GM21529 (cell line): ENCODE results near the gene FYTTD1.
A peak's percentile ranks its signal among the peaks of the same experiment; 100 is the strongest.

Experiments
- ATAC-seq: cut with Tn5 transposase; IDR thresholded peaks from one replicate; pipeline ENCODE4 v1.9.1; 2021; ENCODE audit not compliant: unreplicated experiment

The FYTTD1 gene

DNA sequence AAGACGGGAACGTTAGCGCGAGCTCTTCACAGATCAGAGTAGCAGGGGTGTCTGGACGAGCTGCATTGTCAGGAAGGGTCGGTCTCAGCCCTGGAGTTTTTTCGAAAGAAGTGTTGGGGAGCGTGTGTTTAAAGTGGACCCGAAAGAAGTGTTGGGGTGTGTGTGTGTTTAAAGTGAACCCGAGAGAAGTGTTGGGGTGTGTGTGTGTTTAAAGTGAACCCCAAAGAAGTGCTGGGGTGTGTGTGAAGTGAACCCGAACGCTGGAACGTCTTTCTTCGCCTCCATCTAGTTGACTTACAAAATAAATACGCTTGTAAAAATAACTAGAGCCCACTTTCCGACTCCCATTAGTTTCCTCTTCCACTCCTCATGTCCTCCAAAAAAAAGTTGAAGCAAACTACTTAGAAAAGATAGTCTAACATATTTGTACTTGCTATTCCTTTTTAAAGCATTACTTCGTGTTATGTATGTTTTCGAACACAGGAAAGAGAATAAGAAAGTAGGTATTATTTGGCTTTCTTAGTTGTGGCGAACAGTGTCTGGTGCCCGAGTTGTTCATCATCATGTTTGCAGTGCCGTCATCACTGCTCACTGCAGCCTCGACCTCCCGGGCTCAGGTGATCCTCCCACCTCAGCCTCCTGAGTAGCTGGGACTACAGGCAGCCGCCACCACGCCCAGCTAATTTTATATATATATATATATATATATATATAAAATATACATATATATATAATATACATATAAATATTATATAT lies 42.4 kb downstream of the FYTTD1 start:
- peak; percentile 27 for ATAC-seq

DNA sequence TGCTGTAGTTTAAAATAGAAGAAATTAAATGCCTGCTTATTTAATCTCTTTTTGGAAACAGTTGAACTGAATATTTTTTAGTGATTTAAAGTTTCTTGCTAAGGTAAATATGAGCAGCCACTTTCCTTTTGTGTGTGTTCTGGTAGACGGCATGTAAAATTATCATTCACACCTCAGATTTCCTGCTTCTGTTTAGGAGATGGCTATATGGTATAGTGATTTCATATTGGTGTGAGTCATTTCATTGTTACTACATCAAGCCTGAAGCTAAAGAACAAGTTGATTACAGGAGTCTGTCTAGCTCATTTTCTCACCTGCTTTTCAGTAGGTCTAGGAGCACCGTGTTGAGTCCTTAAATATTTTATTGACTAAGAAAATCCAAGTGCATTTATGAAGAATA lies 43.6 kb downstream of the FYTTD1 start:
- peak; percentile 31 for ATAC-seq

DNA sequence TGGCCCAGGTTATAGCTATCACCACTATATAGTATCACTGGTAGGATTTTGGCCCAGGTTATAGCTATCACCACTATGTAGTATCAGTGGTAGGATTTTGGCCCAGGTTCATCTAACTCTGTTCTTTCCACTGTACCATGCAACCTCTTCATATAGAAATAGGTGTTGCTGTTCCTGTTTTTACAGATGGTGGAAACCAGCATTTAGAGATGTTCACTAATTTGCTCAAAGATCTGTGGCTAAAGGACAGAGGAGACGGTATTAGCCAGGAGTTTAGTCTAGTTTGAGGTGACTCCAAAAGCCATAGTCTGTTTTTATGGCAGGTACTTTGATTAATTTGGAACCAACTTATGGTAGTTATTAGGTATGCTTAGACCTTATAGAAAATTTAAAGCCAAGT lies 44.4 kb downstream of the FYTTD1 start:
- ATAC-seq, result no peak

DNA sequence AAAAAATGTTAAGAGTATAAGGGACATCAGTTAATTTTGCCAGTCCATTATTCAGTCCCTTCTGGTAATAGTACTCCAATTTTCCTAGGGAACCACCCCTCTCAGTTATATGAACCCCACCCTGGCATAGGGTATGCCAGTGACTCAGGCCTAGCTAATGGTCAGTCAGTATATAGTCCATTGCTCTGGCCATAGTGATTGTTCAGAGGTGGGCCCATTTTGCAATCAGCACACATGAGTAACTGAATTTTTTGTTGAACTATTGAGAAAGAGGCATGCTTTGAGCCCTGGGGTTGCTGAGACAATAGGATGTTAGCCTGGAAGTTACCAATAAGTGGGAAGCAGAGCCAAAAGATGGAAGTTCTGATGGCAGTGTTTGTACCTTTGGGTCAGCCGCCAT lies 45.5 kb downstream of the FYTTD1 start:
- ATAC-seq, result no peak

DNA sequence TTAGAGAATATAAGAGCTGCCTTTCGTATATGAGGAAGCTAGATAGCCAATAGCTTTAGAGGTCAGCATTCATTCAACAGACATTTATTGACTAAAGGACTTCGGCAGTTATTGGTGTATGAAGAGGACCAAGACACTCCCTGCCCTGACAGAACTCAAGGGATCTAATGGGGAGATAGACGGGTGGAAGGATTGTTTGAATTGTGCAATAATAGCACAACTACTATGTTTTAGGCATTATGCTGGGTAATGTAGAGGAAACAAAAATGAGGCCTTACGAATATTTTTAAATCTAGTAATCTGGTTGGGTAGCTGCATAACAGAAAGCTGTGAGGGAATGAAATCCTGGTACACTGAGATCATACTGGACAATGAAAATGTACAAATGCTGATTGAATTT lies 46.4 kb downstream of the FYTTD1 start:
- no peak for ATAC-seq

DNA sequence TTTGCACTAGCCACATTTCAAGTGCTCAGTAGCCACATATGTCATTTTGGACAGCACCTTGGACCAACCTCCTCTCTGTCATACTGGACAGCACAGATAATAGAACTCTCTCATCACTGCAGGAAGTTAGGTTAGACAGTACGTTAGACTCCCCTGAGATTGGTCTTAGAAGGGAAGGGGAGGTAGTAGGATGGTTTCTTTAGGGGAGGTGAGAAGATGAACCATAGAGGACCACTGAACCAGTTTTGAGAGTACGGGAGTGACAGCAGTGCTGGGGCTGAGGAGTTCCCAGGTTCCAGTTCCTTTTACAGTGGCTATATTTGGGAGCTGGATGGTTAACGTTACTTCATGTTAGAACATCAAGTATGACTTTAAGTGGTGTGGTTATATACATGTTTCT lies 49.2 kb downstream of the FYTTD1 start:
- ATAC-seq, result peak; percentile 62

DNA sequence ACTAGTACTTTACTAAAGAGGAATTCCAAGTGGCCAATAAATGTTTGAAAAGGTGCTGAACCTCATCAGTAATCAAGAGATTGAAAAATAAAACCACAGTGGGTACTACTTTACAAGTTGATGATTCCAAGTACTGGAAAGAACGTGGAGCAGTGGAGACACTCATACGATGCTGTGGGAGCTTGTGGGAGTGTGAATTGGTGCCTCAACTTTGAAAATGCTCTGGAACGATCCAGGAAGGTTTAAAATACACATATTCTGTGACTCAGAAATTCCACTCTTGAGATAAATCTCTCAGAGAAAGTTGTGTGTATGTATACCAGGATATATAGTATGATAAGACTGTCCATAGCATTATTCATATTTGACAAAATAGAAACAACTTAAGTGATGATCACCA lies 50.7 kb downstream of the FYTTD1 start:
- ATAC-seq, result no peak

DNA sequence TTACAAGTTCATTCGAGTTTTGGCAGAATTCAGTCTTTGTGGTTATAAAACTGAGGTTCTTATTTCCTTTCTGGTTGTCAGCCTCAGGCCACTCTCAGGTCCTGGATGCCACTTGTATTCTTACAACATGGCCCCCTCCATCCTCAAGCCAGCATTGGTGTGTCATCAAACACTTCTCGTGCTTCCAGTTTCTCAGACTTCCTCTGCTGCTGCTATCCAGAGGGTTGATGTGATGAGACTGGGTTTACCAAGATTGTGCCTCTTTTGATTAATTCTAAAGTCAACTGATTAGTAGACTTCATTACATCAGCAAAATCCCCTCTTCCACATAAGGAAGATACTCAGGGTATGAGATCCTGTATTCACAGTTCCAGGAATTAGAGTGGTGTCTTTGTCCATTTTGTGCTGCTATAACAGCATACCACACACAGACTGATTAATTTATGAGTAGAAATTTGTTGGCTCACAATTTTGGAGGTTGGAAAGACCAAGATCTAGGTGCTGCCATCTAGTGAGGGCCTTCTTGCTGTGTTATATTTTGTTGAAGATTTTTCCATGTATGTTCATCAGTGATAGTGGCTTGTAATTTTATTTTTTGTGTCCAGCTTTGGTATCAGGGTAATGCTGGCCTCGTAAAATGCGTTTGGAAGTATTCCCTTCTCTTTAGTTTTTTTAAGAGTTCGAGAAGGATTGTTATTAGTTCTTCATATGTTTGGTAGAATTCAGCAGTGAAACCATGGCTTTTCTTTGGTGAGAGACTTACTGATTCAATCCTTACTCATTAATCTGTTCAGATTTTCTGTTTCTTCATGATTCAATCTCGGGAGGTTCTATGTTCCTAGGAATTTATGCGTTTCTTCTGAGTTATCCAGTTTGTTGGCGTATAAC lies 52.5 kb downstream of the FYTTD1 start:
- no peak for ATAC-seq

DNA sequence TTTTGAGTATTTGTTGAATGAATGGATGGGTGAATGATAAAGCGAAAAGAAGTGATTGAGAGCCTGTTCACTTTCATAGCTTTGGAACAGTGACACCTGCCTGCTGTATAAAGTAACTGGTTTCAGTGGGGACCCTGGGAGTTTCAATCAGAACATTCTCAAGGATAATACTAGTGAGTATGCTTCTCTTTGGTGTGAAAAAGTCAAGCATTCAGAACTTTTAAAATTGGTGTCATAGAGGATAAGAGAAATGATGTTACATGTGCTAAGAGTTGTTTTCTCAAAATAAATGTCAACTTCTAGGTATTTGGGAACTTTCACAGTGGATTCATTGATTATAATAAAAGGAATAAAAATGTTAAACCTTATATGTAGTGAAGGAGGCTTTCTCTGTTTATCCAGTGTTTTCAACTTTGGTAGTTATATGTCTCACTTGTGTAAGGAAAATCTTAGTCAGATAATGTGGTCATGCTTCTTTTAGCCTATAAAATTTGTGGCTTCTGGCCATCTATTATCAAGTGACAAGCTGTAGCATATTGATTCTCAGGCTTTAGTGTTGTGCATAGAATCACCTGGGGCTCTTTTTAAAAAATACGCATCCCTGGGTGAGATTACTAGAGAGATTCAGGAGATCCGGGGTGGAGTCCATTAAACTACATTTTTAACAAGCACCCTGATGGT lies 53.2 kb downstream of the FYTTD1 start:
- ATAC-seq, result no peak

DNA sequence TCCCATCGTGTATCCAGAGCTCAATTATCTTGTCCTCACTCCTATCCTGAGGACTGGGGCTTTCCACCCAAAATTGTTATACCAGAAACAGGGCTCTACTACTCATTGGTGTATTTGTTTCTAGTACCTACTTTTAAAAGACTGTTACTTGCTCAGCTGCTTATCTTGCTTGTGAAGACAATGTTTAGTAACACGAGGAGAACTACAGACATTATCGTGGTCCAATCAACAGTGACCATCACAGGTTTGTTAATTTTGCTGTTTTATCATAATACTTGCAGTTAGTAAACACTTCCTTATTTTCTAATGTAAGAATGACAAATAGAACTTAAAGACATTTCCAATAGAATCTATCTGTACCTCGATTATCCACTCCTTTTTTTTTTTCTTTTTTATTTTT lies 54.8 kb downstream of the FYTTD1 start:
- no peak for ATAC-seq

DNA sequence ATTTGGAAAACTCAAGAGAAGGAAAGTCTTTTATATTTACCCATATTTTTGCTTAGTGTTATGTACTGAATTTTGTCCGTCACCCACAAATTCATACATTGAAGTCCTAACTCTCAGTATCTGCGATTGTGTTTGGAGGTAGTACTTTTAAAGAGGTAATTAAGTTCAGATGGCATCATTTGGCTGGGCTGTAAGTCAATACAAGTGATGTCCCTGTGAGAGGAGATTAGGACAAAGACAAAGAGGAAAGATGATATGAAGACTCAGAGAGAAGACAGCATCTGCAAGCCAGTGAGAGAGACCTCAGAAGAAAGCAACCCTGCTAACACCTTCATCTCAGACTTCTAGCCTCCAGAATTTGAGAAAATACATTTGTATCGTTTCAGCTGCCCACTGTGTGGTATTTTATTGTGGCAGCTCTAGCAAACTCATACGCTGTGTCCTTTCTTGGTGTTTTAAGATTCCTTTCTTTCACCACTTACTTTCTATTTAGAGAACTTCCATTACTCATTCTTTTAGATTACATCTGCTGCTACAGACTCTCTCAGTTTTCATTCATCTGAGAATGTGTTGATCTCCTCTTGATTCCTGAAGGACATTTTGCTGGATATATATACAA lies 58.4 kb downstream of the FYTTD1 start:
- no peak for ATAC-seq

DNA sequence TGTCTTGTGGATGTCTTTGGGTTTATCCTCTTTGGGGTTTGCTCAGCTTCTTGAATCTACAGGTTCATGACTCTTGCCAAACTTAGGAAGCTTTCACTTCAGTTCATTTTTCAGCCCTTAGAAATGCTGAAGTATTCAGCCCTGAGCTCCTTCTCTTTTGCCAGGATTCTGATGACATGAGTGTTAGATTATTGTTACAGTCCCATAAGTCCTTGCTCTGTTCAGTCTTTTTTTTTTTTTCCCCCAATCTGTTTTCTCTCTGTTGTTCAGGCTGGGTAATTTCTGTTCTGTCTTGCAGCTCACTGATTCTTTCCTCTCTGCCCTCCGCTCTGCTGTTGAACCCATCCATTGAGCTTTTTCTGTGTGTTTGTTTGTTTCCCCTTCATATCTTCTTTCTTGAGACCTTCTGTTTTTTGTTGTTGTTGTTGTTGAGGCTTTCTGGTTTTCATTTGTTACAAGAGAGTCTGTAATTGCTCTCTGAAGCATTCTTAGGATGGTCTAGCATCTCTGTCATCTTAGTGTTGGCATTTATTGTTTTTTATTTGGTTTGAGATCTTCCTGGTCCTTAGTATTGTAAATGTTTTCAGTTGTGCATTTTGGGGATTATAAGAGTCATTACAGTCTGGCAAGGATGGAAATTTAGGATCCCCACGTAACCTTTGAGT lies 59.8 kb downstream of the FYTTD1 start:
- ATAC-seq, result no peak

DNA sequence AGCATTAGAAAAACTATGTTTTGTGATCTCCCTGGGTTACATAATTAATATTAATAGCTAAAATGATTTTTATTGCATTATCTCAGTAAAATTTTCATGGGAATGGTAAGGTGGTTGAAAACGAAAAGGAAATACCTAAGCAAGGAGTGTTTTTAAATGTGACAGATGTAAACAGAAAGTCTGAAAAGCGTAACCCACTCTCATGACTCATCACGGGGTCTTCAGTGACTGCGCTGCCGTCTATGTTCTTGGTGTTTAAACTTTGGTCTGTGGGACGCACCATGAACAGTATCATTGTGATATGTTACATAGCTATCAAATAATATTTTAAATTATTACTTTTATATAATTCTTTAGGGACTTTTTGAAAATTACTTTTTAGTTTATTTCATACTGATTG lies 61.2 kb downstream of the FYTTD1 start:
- no peak for ATAC-seq

DNA sequence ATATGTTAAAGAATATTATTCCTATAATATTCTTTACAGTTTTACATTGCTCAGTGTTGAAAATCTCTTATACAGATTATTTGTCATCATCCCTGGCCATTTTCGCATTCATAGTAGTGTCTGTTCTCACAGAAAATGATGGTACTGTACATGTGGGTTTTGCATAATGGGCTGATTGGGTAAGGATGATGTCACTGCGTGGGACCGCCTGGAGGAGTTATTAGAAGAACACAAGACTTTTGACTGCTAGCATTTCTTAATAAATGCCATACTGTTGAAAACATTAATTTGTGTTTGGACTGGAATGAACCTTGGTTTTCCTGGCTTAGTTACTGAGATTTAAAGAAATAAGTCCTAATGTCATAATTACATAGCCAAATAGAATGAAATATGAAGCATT lies 61.7 kb downstream of the FYTTD1 start:
- ATAC-seq, result no peak

DNA sequence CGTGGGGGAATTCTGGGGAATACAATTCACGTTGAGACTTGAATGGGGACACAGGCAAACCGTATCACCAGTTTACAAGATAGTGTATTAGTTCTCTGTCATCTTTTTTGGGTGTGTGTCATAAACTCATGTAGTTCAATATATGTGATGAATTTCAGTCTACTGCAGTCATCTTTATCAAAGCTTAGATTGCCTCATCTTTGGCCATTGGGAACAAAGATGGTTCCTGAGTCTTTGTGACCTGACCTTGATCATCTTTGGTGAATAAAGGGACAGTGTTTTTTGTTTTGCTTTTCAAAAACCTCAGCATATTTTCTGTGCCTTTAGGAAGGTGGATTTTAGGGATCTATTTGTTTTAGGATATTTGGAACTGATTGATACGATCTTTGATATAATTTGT lies 64.7 kb downstream of the FYTTD1 start:
- ATAC-seq, result no peak

DNA sequence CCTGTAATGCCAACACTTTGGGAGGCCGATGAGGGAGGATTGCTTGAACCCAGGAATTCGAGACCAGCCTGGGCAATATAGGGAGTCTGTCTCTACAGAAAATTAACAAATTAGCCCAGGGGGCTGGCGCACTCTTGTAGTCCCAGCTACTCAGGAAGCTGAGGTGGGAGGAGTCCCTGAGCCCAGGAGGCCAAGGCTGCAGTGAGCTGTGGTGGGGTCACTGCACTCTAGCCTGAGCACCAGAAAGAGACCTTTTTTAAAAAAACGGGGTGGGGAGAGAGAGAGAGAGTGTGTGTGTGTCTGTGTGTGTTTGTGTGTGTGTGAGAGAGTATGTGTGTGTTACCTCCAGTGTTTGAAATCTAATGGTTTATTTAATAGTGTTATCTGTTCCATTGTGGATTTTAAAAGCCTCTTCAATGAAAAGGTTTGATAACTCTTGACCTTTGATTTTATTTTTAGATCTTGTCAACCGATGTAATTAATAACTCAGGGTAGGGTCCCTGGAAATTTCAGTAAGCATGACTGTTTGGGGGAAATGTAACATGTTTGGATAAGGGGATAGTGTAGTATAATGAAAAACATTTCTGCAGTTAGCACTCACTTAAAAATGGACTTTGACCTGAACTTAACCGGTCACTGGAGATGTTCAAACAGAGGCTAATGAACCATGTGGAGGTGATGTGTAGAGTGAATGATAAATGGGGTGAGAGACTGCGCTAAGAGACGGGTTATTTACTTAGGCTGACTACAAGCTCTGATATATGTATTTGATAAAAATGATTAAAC lies 71.1 kb downstream of the FYTTD1 start:
- ATAC-seq, result no peak

DNA sequence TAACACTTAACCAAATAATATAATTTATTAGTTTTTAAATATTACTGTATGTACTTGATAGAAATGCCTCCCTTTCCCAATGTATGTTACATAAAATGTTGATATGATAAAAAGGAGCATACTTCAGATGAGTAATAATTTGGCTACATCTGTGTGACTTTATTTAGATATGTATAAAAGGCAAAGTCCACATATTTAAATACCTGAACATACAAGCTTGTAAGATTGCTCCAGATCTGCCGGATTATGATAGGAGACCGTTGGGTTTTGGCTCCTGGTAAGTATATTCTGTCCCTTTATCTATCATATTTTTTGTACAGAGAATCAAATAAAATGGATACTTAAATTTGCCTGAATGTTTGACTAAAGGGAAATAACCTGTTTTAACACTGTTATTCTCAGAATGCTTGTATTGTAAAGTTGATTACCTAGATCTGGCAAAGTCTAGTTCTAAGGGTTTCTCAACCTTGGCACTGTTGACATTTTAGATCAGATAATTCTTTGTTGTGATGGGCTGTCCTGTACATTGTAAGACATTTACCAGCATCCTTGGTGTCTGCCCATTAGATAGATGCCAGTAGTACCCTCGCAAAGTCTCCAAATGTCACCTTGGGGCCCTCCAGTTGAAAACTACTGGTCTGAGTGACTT lies 79.8 kb downstream of the FYTTD1 start:
- no peak for ATAC-seq

DNA sequence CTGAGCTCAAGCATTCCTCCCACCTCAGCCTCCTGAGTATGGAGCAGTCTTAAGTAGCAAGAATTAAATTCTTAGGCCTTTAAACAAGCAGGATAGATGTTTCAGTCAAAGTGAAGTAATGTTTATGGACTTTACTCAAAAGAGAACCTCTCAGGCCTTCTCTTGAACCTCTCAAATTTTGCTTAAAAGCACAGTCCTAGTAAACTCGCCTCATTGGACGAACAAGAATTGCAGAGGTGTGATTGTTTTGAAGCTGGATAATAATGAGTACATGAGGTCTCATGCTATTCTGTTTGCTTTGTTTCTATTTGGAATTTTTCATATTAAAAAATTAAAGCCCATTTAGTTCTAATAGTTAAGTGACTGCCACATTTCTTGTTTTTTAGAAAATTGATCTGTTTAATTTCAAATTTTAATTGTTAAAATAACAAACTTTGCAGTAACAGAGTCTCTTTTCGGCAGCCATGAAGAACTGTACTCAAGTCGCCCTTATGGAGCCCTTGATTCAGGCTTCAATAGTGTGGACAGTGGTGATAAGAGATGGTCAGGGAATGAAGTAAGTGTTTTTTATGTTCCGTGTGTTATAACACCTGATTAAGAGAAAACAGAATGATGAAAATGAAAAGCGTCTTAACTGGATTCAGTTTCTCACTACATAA lies 80.8 kb downstream of the FYTTD1 start:
- ATAC-seq, result no peak

DNA sequence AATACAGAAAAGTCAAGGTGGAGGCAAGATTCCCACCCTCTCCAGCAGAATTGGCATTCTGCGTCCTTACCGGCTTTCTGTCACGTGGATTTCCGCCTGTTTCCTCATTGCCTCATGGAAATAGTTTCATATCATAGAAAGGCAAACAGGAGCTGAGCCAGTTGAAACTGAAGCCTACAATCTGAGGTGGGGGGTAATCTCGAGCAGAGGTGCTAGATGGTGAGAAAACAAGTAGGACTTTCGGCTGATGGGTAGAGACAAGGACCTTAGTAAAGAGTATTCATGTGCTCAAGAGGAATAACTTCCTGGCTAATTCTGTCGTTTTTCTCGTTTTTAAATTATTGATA lies 81.3 kb downstream of the FYTTD1 start:
- no peak for ATAC-seq
